K562 treated with DMSO at 1 percent for 12 hours (cell line): Measurements from ENCODE around the gene OR2A5. TPM values are rescaled to one million over a fixed set of nuclear protein-coding genes. Genes with fewer than 3 reads are reported as not detected.

Source experiments
- total RNA-seq: library from RNA; unstranded; fragments of 300-600 nt; gene quantifications from 2 replicates; pipeline ENCODE4 v1.2.3, GENCODE V29; 2022; ENCODE audit not compliant: insufficient read depth

OR2A5 gene, protein sequence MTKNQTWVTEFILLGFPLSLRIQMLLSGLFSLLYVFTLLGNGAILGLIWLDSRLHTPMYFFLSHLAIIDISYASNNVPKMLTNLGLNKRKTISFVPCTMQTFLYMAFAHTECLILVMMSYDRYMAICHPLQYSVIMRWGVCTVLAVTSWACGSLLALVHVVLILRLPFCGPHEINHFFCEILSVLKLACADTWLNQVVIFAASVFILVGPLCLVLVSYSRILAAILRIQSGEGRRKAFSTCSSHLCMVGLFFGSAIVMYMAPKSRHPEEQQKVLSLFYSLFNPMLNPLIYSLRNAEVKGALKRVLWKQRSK
- total RNA-seq, result not detected in 2 replicates

DNA sequence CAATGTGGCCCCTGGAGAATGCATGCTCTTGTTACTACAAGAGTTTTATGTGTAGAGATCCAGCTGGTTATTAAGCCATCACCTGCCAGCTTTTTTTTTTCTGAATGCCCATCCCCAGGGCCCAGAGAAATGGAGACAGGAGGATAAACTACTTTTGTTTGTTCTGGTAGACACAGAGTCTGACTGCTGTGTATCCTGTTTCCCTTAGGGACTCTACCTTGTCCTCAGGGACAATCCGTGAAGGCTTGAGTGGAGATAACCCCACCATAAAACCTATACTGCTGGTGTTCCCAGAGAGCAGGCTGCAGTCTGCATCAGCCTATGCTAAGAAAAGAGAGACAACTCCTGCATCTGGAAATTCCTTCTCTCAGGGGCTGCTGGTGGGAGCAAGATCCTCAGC, at the start of gene OR2A5:
Gene OR2A5, plus strand, starts transcription at position 301 of the 400 bp plus-strand sequence. CDS start 1,454 bp downstream, outside the sequence.

DNA sequence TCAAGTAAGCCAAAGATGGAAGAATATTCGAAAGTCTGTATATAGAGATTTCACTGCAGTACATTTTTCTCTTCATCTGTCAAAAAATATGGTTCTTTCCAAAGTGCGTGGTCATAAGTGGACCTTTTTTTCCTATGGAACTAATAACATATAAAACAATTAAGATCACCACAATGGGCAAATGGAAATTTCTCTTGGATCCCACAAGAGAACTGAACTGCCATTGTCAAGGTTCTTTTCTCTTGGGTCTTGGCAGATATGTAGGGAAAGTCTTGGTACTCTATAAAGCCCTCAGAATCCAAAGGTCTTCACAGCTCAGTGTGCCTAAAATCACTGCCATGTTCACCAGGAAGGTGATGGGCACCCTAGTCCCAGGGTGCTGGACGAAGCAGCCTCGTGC, 48.7 kb upstream of the OR2A5 start, which contains the start of gene OR6B1:
Gene OR6B1, plus strand, starts transcription at position 301 of the 400 bp plus-strand sequence. CDS start 3,677 bp downstream, outside the sequence.

DNA sequence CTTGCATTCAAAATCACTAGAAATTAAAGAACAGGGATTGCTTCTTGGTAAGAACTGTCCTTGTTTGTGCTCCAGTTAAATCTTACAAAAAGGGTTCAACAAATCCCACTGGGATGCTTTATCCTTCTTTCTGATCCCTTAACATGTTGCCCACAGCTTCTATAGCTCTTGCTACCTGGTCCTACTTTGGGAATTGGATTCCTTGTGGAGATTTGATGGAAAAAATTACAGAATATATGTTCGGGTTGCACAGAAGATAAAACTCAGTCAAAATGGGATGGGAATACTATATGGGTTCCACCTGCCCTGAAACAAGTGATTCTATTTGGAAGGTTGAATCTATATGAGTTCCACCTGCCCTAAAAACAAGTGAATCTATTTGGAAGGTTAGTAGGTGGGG, 20.8 kb downstream of the OR2A5 start, which contains the start of gene OR2A25:
Gene OR2A25, plus strand, starts transcription at position 301 of the 400 bp plus-strand sequence. CDS start 4,409 bp downstream, outside the sequence.

DNA sequence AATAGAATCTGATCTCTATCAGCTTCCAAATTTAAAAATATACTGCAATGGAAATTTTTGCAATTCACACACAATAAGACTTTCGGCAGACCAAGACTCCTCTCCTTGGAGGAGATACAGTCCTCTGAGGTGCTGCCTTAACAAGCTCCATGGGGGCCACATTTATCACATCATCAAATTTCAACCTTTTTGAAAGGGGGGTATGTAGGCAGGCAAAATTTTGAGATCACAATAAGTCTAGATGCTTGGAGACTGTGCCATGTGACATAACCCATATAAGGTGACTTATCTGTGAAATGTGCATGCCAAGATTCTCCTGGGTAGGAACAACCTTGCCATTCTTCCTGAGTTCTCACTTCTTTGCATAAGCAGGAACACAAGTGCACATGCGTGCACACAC, 37.2 kb downstream of the OR2A5 start, which contains the start of gene OR2A12:
Gene OR2A12, plus strand, starts transcription at position 301 of the 400 bp plus-strand sequence. CDS start 8,830 bp downstream, outside the sequence.

Other genes with a start within 250 kb of the OR2A5 start
- 19.2 and 56.5 TPM in 2 replicates for gene TCAF1, start 146.8 kb upstream of the OR2A5 start, total RNA-seq
- gene OR2F2, start 113.7 kb upstream of the OR2A5 start, total RNA-seq, result not detected in 2 replicates
- not detected in 2 replicates for gene OR2F1, start 94.1 kb upstream of the OR2A5 start, total RNA-seq
- gene OR6B1, start 48.6 kb upstream of the OR2A5 start, total RNA-seq, result not detected in 2 replicates
- not detected in 2 replicates for gene OR2A25, start 20.9 kb downstream of the OR2A5 start, total RNA-seq
- not detected in 2 replicates for gene OR2A12, start 37.3 kb downstream of the OR2A5 start, total RNA-seq
- not detected in 2 replicates for gene OR2A2, start 60.6 kb downstream of the OR2A5 start, total RNA-seq
- not detected in 2 replicates for gene OR2A14, start 74.2 kb downstream of the OR2A5 start, total RNA-seq
- gene CTAGE4, start 134.5 kb downstream of the OR2A5 start, total RNA-seq, result not detected in 2 replicates
- not detected in 2 replicates for gene ARHGEF35, start 146.9 kb downstream of the OR2A5 start, total RNA-seq
- not detected in 2 replicates for gene OR2A42, start 190.7 kb downstream of the OR2A5 start, total RNA-seq
- not detected in 2 replicates for gene OR2A7, start 215.8 kb downstream of the OR2A5 start, total RNA-seq
- not detected in 2 replicates for gene CTAGE8, start 220.3 kb downstream of the OR2A5 start, total RNA-seq